NCI-H226 (cell line): Measurements from ENCODE around the gene HS3ST4.

Experiments
- DNase-seq: peaks from one replicate; pipeline ENCODE4 v3.0.0-alpha.2; 2015

The HS3ST4 gene

DNA sequence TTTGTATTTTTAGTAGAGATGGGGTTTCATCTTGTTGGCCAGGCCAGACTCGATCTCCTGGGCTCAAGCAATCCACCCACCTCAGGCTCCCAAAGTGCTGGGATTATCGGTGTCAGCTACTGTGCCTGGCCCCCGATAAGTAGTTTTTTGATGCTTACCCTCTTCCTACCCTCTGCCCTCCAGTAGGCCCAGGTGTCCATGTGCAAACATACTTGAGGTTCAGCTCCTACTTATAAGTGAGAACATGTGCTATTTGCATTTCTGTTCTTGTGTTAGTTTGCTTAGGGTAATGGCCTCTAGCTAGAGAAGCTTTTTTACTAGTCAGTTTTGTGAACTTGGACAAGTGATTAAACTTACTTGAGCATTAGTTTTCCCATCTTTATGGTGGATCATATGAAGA, 136.8 kb downstream of the HS3ST4 start:
- no peak for DNase-seq

- no peak for DNase-seq
Observed at GRCh38 chr16:25832291-25832690, 140.5 kb downstream of the HS3ST4 start.

DNA sequence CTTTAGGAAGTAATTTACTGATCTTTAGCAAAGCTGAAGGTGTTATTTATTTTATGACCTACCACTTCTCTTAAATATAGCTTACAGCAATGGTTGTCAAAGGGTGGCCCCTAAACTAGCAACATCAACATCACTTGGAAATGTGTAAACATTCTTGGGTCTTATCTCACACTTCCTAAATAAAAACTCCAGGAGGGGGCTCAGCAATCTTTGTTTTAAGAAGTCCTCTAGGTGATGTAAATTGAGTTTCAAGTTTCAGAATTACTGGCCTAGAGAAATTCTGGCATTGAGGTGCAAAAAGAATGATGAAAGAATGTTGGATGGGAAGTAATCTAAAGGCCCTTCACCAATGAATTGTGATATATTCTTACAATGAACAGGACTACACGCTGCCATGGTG, 142.3 kb downstream of the HS3ST4 start:
- DNase-seq, result no peak

DNA sequence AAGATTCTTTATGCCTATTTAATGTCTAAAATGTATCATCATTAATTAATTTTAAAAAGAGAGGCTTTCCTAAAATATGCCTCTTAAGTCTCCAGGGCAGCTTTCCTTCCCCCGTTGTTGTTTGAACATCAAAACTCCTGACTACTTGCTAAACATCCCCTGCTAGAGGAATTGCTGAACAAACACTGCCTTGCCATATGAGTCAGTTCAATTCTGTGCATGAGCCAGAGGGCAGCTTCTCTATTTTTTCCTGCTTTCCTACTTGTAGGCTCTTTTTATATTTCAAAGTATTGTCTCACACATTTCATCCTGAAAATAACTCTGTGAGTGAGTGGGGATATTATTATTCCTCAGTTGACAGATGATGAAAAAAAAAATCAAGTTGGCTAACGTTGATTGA, 143.4 kb downstream of the HS3ST4 start:
- no peak for DNase-seq

DNA sequence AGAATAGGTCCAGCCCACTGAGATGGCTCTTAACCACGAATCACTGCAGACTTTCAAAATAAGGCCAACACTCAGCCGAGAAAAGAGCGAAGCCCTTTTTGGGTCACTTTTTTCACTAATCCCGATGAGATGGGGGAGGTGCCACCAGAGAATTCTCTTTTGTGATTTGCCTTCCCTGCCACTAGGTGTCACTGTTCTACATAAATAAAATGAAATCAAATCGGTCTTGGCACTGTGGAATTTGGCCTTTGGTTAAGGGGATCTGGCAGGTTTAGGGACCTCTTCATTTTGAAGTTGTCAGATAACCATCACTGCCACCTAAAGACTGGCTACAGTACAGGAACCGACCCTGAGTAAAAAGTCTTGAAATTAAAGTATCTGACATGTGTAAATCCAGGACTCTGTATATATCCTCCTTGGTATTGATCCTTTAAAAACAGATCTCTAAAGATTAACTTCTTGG, 147.0 kb downstream of the HS3ST4 start:
- DNase-seq, result peak; percentile 2

DNA sequence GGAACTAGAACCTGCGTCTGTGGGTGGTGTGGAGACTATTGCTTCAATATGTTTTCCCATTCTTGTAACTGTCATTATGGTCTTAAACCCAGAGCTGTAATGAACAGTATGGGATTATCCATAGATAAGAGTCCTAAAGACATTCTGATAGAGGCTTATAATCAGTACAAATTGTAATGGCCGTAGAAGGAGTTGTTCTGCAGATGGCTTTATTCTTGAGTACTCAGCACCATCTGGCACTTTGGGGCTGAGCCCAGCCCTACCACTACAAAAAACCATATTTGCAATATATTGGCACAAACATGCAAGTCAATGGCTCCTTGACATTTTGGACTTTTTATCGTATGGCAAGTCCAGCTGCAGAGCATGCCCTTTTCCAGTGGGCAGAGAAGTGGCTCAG, 150.0 kb downstream of the HS3ST4 start:
- DNase-seq, result no peak

DNA sequence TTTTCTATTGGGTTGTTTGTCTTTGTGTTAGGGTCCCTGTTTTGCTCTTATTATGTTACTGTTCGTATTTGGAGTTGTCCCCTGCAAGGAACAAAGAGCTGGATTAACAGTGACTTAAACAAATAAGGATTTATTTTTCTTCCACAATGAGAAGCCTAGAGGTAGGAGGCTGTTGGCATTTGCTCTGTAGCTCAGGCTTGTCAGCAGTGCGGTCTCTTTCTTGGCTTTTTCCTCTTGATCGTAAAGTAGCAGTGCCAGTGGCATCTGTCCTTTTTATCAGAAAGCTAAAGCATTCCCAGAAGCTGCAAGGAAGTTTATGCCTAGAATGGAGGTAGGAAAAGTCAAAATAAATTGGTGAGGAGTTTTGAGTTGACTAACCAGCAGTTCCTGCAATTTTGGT, 154.1 kb downstream of the HS3ST4 start:
- DNase-seq, result no peak

DNA sequence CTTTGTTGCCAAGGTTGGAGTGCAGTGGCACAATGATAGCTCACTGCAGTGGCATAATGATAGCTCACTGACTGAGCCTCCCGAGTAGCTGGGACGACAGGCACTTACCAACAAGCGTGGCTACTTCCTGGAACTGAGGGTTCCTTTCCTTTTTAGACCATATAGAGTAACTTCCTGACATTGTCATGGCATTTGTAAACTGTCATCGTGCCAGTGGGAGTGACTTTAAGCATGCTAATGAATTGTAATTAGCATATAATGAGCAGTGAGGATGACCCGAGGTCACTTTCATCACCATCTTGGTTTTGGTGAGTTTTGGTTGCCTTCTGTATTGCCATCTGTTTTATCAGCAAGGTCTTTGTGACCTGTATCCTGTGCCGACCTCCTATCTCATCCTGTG, 162.4 kb downstream of the HS3ST4 start:
- no peak for DNase-seq

DNA sequence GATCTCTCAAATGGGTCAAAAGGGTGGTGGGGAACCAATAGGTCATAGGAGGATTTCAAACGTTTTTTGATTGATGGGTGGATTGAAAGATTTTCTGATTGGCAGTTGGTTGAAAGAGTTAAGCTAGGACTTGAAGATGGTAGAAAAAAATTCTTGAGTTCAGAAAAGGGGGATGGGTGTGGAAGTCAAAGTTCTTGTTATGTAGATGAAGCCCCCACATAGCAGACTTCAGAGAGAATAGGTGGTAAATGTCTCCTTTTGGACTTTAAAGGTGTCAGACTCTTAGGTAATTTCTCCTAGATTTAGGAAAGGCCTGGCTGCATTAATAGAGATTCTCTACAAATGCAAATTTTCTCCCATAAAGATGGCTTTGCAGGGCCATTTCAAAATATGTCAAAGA, 163.3 kb downstream of the HS3ST4 start:
- DNase-seq, result no peak

DNA sequence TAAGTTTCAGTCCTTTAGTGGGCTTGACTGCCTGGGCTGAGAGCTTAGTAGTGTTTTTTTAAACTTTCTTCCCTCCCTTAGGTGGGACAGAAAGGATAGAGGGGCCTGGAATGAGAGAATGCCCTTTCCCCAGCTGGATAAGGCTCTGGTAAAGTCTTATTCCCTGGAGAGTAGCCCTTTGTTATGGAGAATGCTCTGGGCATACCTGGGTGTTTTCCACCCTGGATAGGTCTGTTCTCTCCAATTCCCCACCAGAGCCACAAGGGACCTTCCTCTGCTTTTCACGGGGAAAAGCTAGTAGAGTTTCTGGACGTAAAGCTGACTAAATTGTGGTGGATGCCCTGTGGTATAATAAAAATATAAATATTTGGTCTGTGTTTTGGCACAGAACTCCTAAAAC, 164.1 kb downstream of the HS3ST4 start:
- DNase-seq, result no peak

GRCh38 chr16:25859645-25860044, 167.9 kb downstream of the HS3ST4 start:
- DNase-seq, result no peak

DNA sequence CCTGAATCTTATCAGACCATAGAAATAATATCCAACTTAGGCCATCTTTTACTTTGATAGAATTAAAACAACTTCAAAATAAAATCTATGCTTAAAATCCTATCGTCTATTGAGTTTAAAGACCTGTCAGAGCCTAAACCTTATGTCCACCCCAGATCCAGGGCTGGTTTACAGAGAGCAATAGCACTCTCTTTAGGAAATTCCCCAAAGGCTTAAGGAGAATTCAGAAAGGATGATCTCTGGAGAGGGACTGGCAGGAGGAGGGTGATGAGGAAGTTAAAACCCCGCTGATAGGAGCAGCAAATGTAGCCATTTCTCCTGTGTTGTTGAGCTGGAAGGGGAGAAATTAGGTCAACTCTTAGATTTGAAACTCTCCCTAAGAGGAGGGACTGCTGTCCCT, 175.3 kb downstream of the HS3ST4 start:
- no peak for DNase-seq

DNA sequence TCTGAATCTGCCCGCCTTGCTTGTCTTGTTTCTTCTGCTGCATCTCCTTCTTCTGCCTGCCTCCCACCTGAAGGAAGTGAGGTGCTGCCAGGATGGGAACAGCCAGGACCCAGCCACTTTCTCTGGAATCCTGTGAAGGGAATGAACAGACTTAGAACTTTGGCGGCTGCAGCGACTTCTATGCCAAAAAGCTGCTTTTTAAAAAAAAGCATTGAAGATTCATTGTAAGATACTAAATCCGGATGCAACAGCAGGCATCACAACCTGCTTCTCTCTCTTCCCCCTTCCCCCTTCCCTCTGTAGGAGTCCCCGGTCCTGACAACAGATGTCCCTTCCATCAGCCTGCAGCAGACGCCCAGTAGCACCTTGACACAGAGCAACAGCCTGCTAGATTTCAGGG, 176.3 kb downstream of the HS3ST4 start:
- DNase-seq, result no peak

DNA sequence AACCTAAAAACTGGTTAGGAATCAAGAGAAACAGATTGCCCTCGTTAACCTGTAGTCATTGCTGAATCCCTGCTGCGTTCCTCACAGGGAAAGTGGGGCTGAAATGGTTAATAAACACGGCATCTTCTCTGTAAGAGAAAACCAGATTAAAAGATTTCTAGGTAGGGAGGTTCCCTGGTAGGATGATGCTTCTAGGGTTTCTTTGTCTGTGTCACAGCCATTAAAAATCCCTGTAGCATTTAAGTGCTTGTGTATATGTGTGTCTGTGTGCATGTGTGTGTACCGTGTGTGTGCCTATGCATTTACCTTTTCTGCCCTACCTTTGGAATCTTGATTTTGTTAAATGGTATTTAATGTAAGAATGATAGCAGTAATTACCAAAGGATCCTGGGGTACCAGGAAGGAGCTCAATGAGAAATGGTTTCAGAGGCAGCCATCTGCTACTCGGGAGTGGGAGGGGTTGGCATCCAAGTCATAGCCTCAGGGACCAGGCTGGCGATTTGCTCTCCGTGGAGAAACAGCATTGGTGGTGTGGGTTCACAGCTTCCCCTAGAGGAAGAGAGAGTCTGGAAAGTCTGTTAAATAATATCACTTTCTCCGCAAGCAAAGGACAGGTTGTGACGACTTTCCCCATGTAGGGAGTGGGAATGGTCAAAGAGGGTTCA, 177.1 kb downstream of the HS3ST4 start:
- DNase-seq, result no peak

GRCh38 chr16:25872369-25873070, 180.8 kb downstream of the HS3ST4 start:
- no peak for DNase-seq

GRCh38 chr16:25874196-25874595, 182.4 kb downstream of the HS3ST4 start:
- DNase-seq, result no peak

- no peak for DNase-seq
Observed at GRCh38 chr16:25875956-25876598, 184.3 kb downstream of the HS3ST4 start.

DNA sequence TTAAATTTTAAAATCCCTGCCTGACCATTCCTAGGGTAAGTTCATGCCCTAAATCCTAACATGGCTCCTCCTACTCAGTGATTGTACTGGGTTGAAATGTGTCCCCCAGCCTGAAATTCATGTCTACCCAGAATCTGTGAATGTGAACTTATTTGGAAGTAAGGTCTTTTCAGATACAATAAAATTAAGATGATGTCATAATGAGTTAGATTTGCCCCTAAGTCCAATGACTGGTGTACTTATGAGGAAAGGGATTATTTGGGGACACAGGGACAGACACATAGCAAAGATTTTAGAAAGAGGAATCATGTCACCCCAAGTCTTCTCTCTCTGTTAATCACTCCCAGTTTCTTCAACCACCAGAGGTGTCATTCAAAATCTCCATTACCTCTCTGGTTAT, 185.3 kb downstream of the HS3ST4 start:
- no peak for DNase-seq

GRCh38 chr16:25886598-25886997, 194.8 kb downstream of the HS3ST4 start:
- DNase-seq, result no peak

GRCh38 chr16:25888868-25889267, 197.1 kb downstream of the HS3ST4 start:
- no peak for DNase-seq

GRCh38 chr16:25893332-25893731, 201.6 kb downstream of the HS3ST4 start:
- no peak for DNase-seq

- no peak for DNase-seq
Observed at GRCh38 chr16:25894093-25894492, 202.3 kb downstream of the HS3ST4 start.

GRCh38 chr16:25895380-25895779, 203.6 kb downstream of the HS3ST4 start:
- no peak for DNase-seq

DNA sequence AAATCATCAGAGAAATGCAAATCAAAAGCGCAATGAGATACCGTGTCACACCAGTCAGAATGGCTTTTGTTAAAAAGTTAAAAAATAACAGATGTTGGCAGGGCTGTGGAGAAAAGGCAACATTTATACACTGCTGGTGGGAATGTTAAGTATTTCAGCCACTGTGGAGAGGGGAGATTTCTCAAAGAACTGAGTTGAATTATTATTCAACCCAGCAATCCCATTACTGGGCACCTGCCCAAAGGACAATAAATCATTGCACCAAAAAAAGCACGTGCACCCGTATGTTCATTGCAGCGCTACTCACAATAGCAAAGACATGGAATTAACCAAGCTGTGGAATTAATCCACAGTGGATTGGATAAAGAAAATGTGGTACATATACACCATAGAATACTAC, 204.7 kb downstream of the HS3ST4 start:
- DNase-seq, result no peak
